ES-I3 (cell line): ENCODE measurements around the gene IDH3G.

Source experiments
- H3K36me3 ChIP-seq: 2 replicates; pipeline ENCODE4 v1.6.1; 2013; ENCODE audit warnings: mild to moderate bottlenecking, low read length, control low read depth, moderate library complexity; ENCODE audit not compliant: insufficient read depth
- H3K4me1 ChIP-seq: 2 replicates; pipeline ENCODE4 v1.6.1; 2013; ENCODE audit warnings: mild to moderate bottlenecking, control low read depth, low read length; ENCODE audit not compliant: insufficient read depth
- H3K9ac ChIP-seq: 2 replicates; pipeline ENCODE4 v1.6.1; 2013; ENCODE audit warnings: low read depth, mild to moderate bottlenecking, low read length, moderate library complexity
- H3K9me3 ChIP-seq: 2 replicates; pipeline ENCODE4 v1.6.1; 2013; ENCODE audit warnings: mild to moderate bottlenecking, low read length, moderate library complexity; ENCODE audit not compliant: control insufficient read depth, insufficient read depth

Gene IDH3G

GRCh38 chrX:153804100-153804595 lies 10.0 kb upstream of the IDH3G start:
- H3K9ac ChIP-seq, result no peak overlapping the region
- no peaks in the 10 kb centered on the region for H3K9me3 ChIP-seq
- H3K4me1 ChIP-seq, result no peaks in the 10 kb centered on the region
- peaks cover 3% of the 10 kb centered on the region; the same call in 1 of the 2 replicates for H3K36me3 ChIP-seq

- Histone ChIP-seq H3K4me1 (no peaks in the 10 kb centered on the region), H3K36me3 (peaks cover 3% of the 10 kb centered on the region; the same call in 1 of the 2 replicates), H3K9me3 (no peaks in the 10 kb centered on the region), H3K9ac (no peak overlapping the region)
Measured at GRCh38 chrX:153803211-153804099, 9.3 kb upstream of the IDH3G start.

- Histone ChIP-seq H3K4me1 (no peaks in the 10 kb centered on the region), H3K9ac (no peak overlapping the region), H3K36me3 (peaks cover 3% of the 10 kb centered on the region; the same call in 1 of the 2 replicates), H3K9me3 (no peaks in the 10 kb centered on the region)
Measured at GRCh38 chrX:153802513-153803045, 8.4 kb upstream of the IDH3G start.

GRCh38 chrX:153801669-153802068 lies 7.5 kb upstream of the IDH3G start:
- no peak overlapping the region for H3K9ac ChIP-seq
- H3K4me1 ChIP-seq, result no peaks in the 10 kb centered on the region
- H3K9me3 ChIP-seq, result no peaks in the 10 kb centered on the region
- H3K36me3 ChIP-seq, result peaks cover 7% of the 10 kb centered on the region

- peaks cover 8% of the 10 kb centered on the region for H3K36me3 ChIP-seq
- no peaks in the 10 kb centered on the region for H3K4me1 ChIP-seq
- H3K9ac ChIP-seq, result no peak overlapping the region
- no peaks in the 10 kb centered on the region for H3K9me3 ChIP-seq
Measured at GRCh38 chrX:153800746-153801145, 6.6 kb upstream of the IDH3G start.

GRCh38 chrX:153800177-153800722 lies 6.1 kb upstream of the IDH3G start:
- H3K4me1 ChIP-seq, result no peaks in the 10 kb centered on the region
- no peaks in the 10 kb centered on the region for H3K9me3 ChIP-seq
- H3K36me3 ChIP-seq, result peaks cover 8% of the 10 kb centered on the region
- H3K9ac ChIP-seq, result no peak overlapping the region

GRCh38 chrX:153799326-153799725 lies 5.2 kb upstream of the IDH3G start:
- Histone ChIP-seq H3K36me3 (peaks cover 8% of the 10 kb centered on the region), H3K9ac (no peak overlapping the region), H3K4me1 (no peaks in the 10 kb centered on the region), H3K9me3 (no peaks in the 10 kb centered on the region)

GRCh38 chrX:153797415-153798015 lies 3.3 kb upstream of the IDH3G start:
- Histone ChIP-seq H3K9me3 (no peaks in the 10 kb centered on the region), H3K36me3 (peaks cover 5% of the 10 kb centered on the region; the same call in 1 of the 2 replicates), H3K9ac (no peak overlapping the region), H3K4me1 (no peaks in the 10 kb centered on the region)

GRCh38 chrX:153794897-153795816 lies 982 bp upstream of the IDH3G start:
- H3K36me3 ChIP-seq, result peaks cover 5% of the 10 kb centered on the region
- H3K9me3 ChIP-seq, result no peaks in the 10 kb centered on the region
- no peaks in the 10 kb centered on the region for H3K4me1 ChIP-seq
- peak overlapping the region; percentile 66 for H3K9ac ChIP-seq

- H3K9ac ChIP-seq, result peak overlapping the region; percentile 89; the same call in 1 of the 2 replicates
- peaks cover 5% of the 10 kb centered on the region for H3K36me3 ChIP-seq
- H3K4me1 ChIP-seq, result no peaks in the 10 kb centered on the region
- H3K9me3 ChIP-seq, result no peaks in the 10 kb centered on the region
Measured at GRCh38 chrX:153793291-153793690, 884 bp downstream of the IDH3G start.

GRCh38 chrX:153792368-153792767 lies 1.8 kb downstream of the IDH3G start:
- Histone ChIP-seq H3K9ac (no peak overlapping the region), H3K4me1 (no peaks in the 10 kb centered on the region), H3K9me3 (no peaks in the 10 kb centered on the region), H3K36me3 (peaks cover 5% of the 10 kb centered on the region)

- H3K9me3 ChIP-seq, result no peaks in the 10 kb centered on the region
- H3K4me1 ChIP-seq, result no peaks in the 10 kb centered on the region
- H3K36me3 ChIP-seq, result no peaks in the 10 kb centered on the region; the same call in none of the 2 replicates
- H3K9ac ChIP-seq, result no peak overlapping the region
Measured at GRCh38 chrX:153791104-153791852, 2.9 kb downstream of the IDH3G start.

GRCh38 chrX:153789654-153790053 lies 4.5 kb downstream of the IDH3G start:
- no peaks in the 10 kb centered on the region for H3K9me3 ChIP-seq
- no peaks in the 10 kb centered on the region for H3K4me1 ChIP-seq
- H3K36me3 ChIP-seq, result no peaks in the 10 kb centered on the region; the same call in 1 of the 2 replicates
- no peak overlapping the region for H3K9ac ChIP-seq
